Occipital lobe (tissue), 3 donors: ENCODE data around the gene FEM1C. TPM values are rescaled to one million over a fixed set of nuclear protein-coding genes. Genes with fewer than 3 reads are reported as not detected.

Source experiments
- DNase-seq: peaks from one replicate; lab custom pipeline; 2025; lab: John Stamatoyannopoulos, UW
- small RNA-seq: library from RNA; depleted of rRNA; stranded (forward); fragments of <200 nt; gene quantifications from one replicate; pipeline ENCODE3, GENCODE V24; 2014
- total RNA-seq: library from RNA; depleted of rRNA; stranded (reverse); fragments of >200 nt; gene quantifications from one replicate; pipeline ENCODE4 v1.2.3, GENCODE V29; 2014

Gene FEM1C
- total RNA-seq, 1 donor from 2014 or later = 73.3 TPM

GRCh38 chr5:115477581-115477980 is 67.0 kb downstream of the FEM1C start:
- no peak for DNase-seq

- no peak for DNase-seq
Observed at GRCh38 chr5:115475788-115476187, 68.8 kb downstream of the FEM1C start.

GRCh38 chr5:115472271-115473025 is 72.1 kb downstream of the FEM1C start:
- DNase-seq = no peak

- no peak for DNase-seq
Observed at GRCh38 chr5:115471345-115472063, 73.1 kb downstream of the FEM1C start.

- DNase-seq = no peak
Observed at GRCh38 chr5:115470921-115471320, 73.7 kb downstream of the FEM1C start.

Small RNA genes within 50 kb of the gene (small RNA-seq; reads per million reads assigned to genes)
- gene AC008628.1 = not detected
- gene AC008628.2 = not detected

Other genes with a start within 250 kb of the FEM1C start
- 80.5 TPM for gene CCDC112, start 248.1 kb downstream of the FEM1C start, total RNA-seq
- gene TICAM2, start 57.7 kb upstream of the FEM1C start, total RNA-seq = 0.94 TPM
- gene TMED7, start 81.3 kb upstream of the FEM1C start, total RNA-seq = 125 TPM